DOHH2 (cell line): ENCODE results near the gene TYK2.

Experiments used
- H3F3A ChIP-seq: fragments of 200-600 bp; sonication (generic), shearing (Covaris generic); 2 replicates; pipeline ENCODE4 v1.6.0; 2016; ENCODE audit warnings: antibody characterized with exemption, mild to moderate bottlenecking; ENCODE audit not compliant: control insufficient read depth, insufficient read depth
- H3K27ac ChIP-seq: fragments of 200-600 bp; sonication (generic); 2 replicates; pipeline ENCODE4 v1.5.1; 2014; ENCODE audit warnings: low read depth, mild to moderate bottlenecking, low read length, moderate library complexity
- H3K27me3 ChIP-seq: fragments of 200-600 bp; sonication (generic); 2 replicates; pipeline ENCODE4 v1.6.1; 2014; ENCODE audit warnings: mild to moderate bottlenecking, low read length, mixed read lengths; ENCODE audit not compliant: control insufficient read depth
- H3K36me3 ChIP-seq: fragments of 200-600 bp; sonication (generic); 2 replicates; pipeline ENCODE4 v1.6.1; 2014; ENCODE audit warnings: mild to moderate bottlenecking, low read length, moderate library complexity, mixed read lengths; ENCODE audit not compliant: control insufficient read depth
- H3K4me1 ChIP-seq: fragments of 200-600 bp; sonication (generic); 2 replicates; pipeline ENCODE4 v1.6.1; 2014; ENCODE audit warnings: mild to moderate bottlenecking, low read length, mixed read lengths; ENCODE audit not compliant: control insufficient read depth
- H3K4me2 ChIP-seq: fragments of 200-600 bp; sonication (generic); 2 replicates; pipeline ENCODE4 v1.6.0; 2014; ENCODE audit warnings: mild to moderate bottlenecking, low read length, moderate library complexity
- H3K4me3 ChIP-seq: fragments of 200-600 bp; sonication (generic); 2 replicates; pipeline ENCODE4 v1.5.1; 2014; ENCODE audit warnings: mild to moderate bottlenecking, low read length, mixed read lengths
- H3K79me2 ChIP-seq: fragments of 200-600 bp; sonication (generic); 2 replicates; pipeline ENCODE4 v1.6.1; 2014; ENCODE audit warnings: mild to moderate bottlenecking, low read length, mixed read lengths; ENCODE audit not compliant: control insufficient read depth
- H3K9me2 ChIP-seq: fragments of 200-600 bp; sonication (generic); replicated peaks from 2 replicates; pipeline ENCODE4 v1.6.1; 2014; ENCODE audit warnings: mild to moderate bottlenecking, low read length, mixed read lengths; ENCODE audit not compliant: control insufficient read depth
- H3K9me3 ChIP-seq: fragments of 200-600 bp; sonication (generic); 2 replicates; pipeline ENCODE4 v1.6.1; 2014; ENCODE audit warnings: antibody characterized with exemption, low read length, mixed read lengths; ENCODE audit not compliant: control insufficient read depth, insufficient read depth
- H4K20me1 ChIP-seq: fragments of 200-600 bp; sonication (generic); 2 replicates; pipeline ENCODE4 v1.6.0; 2014; ENCODE audit warnings: low read depth, mild to moderate bottlenecking, antibody characterized with exemption, low read length, moderate library complexity; ENCODE audit not compliant: control insufficient read depth, insufficient read depth
- EZH2phosphoT487 ChIP-seq: fragments of 200-600 bp; sonication (generic); IDR thresholded peaks from 2 replicates; pipeline ENCODE4 v1.6.1; 2017; ENCODE audit warnings: borderline replicate concordance, mild to moderate bottlenecking, antibody characterized with exemption, low read length, moderate library complexity, mixed read lengths
- TF ChIP-seq, protein P1 (sequence below): fragments of 200-600 bp; sonication (generic); IDR thresholded peaks from one replicate; pipeline ENCODE4 v1.5.1; 2014; ENCODE audit warnings: antibody characterized with exemption, mild to moderate bottlenecking, low read depth, low read length; ENCODE audit not compliant: poor library complexity, severe bottlenecking

Gene TYK2

DNA sequence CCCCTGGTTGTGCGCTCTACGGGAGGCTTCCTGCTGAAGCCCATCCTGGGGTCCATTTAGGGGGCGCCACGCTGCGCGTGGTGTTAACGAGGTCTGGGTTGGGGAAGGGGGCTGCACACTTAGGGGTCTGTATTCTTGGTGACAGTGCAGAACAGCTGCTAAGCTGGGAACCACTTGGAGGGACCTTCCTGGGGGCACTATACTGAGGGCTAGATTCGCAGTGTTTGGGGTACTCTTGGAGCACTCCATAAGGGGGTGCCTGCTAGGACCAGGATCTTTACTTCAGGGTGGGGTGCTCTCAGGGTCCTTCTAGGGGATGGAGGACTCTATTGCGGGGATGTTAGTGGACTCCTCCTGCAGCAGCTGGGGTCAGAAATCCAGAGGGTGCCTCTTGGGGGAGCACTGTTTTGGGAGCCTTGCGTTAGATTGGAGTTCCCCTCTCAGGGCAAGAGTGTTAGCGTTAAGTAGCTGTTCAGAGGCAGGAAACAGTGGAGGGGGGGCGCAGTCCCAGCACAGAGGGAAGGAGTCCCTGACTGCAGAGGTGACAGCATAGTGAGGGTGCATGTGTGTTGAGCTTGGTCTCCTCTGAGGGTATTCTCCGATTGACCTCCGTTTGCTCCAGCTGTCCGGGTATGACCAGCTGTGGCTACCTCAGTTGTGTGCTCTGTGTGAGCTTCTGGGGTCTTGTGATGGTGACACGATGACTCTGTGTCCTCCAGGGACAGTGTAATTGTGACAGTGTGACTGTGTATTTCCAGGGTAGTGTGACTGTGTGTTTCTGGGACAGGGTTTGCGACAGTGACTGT lies 41.1 kb upstream of the TYK2 start:
- Histone ChIP-seq H4K20me1 (peaks cover 15% of the 10 kb centered on the region), H3K4me3 (peak overlapping the region; percentile 88), H3K27me3 (no peaks in the 10 kb centered on the region), H3K79me2 (peaks cover 92% of the 10 kb centered on the region), H3K9me2 (no peaks in the 10 kb centered on the region), H3K27ac (0 out of 2 replicates have a peak overlapping the region, but pooled peaks have one; percentile 92), H3K4me1 (peaks cover 77% of the 10 kb centered on the region), H3K9me3 (no peaks in the 10 kb centered on the region), H3F3A (peaks cover 27% of the 10 kb centered on the region), H3K4me2 (peak overlapping the region; percentile 99), H3K36me3 (peaks cover 28% of the 10 kb centered on the region)
- TF ChIP-seq, protein P1, sequence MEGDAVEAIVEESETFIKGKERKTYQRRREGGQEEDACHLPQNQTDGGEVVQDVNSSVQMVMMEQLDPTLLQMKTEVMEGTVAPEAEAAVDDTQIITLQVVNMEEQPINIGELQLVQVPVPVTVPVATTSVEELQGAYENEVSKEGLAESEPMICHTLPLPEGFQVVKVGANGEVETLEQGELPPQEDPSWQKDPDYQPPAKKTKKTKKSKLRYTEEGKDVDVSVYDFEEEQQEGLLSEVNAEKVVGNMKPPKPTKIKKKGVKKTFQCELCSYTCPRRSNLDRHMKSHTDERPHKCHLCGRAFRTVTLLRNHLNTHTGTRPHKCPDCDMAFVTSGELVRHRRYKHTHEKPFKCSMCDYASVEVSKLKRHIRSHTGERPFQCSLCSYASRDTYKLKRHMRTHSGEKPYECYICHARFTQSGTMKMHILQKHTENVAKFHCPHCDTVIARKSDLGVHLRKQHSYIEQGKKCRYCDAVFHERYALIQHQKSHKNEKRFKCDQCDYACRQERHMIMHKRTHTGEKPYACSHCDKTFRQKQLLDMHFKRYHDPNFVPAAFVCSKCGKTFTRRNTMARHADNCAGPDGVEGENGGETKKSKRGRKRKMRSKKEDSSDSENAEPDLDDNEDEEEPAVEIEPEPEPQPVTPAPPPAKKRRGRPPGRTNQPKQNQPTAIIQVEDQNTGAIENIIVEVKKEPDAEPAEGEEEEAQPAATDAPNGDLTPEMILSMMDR = peak; percentile 46
- TF ChIP-seq EZH2phosphoT487 = no peak

DNA sequence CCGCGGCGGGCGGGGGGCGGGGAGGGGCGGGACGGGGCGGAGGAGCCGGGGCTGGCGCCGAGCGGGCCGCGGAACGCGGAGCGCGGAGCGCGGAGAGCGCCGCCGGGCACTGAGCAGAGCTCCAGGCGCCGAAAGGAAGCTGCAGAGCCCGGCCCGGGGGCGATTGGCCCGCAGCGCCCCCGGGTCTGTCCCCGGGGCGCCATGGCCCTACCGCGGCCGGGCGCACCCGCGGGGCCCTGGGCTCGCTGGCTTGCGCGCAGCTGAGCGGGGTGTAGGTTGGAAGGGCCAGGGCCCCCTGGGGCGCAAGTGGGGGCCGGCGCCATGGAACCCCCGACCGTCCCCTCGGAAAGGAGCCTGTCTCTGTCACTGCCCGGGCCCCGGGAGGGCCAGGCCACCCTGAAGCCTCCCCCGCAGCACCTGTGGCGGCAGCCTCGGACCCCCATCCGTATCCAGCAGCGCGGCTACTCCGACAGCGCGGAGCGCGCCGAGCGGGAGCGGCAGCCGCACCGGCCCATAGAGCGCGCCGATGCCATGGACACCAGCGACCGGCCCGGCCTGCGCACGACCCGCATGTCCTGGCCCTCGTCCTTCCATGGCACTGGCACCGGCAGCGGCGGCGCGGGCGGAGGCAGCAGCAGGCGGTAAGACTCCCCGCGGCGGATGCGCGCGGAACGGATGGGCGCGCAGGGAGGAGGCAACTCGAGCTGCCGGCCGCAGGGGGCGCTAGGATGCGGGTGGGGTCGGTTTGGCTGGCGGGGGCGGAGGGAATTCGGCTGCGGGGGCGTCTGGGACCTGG lies 40.3 kb upstream of the TYK2 start, which contains the start of gene PDE4A:
PDE4A (plus strand) TSS at position 95 of the 796 bp plus-strand sequence; CDS start at position 322, 227 bp downstream.
- TF ChIP-seq, protein P1 = peak; percentile 93
- no peak for TF ChIP-seq EZH2phosphoT487
- peaks cover 28% of the 10 kb centered on the region for H3K36me3 ChIP-seq
- H3K79me2 ChIP-seq = peaks cover 90% of the 10 kb centered on the region
- no peaks in the 10 kb centered on the region for H3K9me3 ChIP-seq
- H3K27ac ChIP-seq = peak within 1 kb of the TSS; percentile 92
- peaks cover 27% of the 10 kb centered on the region for H3F3A ChIP-seq
- H3K4me3 ChIP-seq = peak within 1 kb of the TSS; percentile 88
- peaks cover 15% of the 10 kb centered on the region for H4K20me1 ChIP-seq
- peaks cover 78% of the 10 kb centered on the region for H3K4me1 ChIP-seq
- no peaks in the 10 kb centered on the region for H3K9me2 ChIP-seq
- H3K27me3 ChIP-seq = no peaks in the 10 kb centered on the region
- peak within 1 kb of the TSS; percentile 99 for H3K4me2 ChIP-seq

DNA sequence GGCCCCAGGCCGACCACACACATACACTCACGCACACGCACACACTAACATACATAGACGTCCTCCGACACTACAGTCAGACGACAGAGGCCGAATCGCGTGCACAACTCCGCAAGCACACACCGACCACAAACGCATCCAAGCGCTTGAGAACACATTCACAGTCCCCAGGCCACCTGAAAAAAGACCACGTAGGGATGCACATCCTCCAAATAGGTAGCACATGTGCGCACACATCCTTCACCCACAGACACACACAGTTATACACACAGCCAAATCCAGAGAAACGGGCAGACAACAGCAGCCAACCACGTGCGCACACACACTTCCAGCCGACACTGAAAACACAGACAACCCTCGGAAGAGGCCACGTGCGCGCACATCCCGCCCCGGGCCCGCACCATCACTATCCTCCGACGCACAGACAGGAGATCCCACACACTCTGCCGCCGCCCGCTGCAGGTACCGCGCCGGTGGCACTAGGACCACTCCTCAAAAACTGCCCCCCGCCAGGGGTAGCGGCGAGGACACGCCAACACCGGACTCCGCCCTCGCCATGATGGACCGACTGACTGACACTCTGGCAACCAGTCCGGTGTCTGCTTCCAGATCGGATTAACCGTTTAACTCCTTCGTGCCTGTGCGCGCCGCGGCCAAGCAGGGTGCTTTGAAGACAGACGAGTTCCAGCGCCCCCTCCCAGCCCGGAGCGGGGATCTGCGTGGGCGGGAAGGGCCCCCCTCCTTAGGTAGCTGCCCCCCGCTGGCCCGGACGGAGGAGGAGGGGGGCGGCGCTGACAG lies 39.5 kb upstream of the TYK2 start:
- Histone ChIP-seq H3K4me3 (peak overlapping the region; percentile 88), H3K4me1 (peaks cover 78% of the 10 kb centered on the region), H3K4me2 (peak overlapping the region; percentile 80), H3K9me2 (no peaks in the 10 kb centered on the region), H3K9me3 (no peaks in the 10 kb centered on the region), H3K27me3 (no peaks in the 10 kb centered on the region), H4K20me1 (peaks cover 15% of the 10 kb centered on the region), H3F3A (peaks cover 31% of the 10 kb centered on the region), H3K36me3 (peaks cover 33% of the 10 kb centered on the region), H3K79me2 (peaks cover 90% of the 10 kb centered on the region), H3K27ac (peak overlapping the region; percentile 92)
- TF ChIP-seq, protein P1 = no peak
- no peak for TF ChIP-seq EZH2phosphoT487
